ENCODE measurements around the gene RBM14. TPM values are rescaled to one million over a fixed set of nuclear protein-coding genes. Genes with fewer than 3 reads are reported as not detected.
"Not testable (repeated sequence)": the region's sequence is repeated elsewhere in the genome, so short reads cannot be mapped to it uniquely, and the experiment has no call there.

The RBM14 gene
- total RNA-seq, 1 donor from 2014 or later: 35.2 TPM

- no peak for DNase-seq (ENCODE audit: low spot score)
- intact Hi-C loops (cut with DNase I): loop anchor here (5.0 kb wide), 1 partner anchor 84 kb away; the partner anchor contains the start of gene RBM4B
Measured at GRCh38 chr11:66593303-66593635, 23.2 kb upstream of the RBM14 start.

DNA sequence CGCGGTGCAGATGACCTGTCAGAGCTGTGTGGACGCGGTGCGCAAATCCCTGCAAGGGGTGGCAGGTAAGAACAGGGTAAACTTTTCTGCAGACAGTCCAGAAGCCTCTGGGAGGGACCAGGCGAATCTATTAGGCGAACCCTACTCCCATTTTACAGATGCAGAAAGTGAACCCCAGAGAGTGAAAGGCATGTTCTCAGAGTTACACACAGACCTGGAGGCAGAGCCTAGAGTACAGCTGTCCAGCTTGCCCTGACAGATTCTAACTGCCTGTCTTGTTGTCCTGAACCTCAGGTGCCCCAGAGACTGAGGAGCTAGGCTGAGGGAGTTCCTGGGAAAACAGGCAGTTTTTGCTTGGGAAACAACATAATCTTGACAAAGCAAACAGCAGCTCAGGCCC is 22.8 kb upstream of the RBM14 start:
- intact Hi-C loops (cut with DNase I): loop anchor here (5.0 kb wide), 1 partner anchor 84 kb away; the partner anchor contains the start of gene RBM4B
- DNase-seq (ENCODE audit: low spot score): no peak

DNA sequence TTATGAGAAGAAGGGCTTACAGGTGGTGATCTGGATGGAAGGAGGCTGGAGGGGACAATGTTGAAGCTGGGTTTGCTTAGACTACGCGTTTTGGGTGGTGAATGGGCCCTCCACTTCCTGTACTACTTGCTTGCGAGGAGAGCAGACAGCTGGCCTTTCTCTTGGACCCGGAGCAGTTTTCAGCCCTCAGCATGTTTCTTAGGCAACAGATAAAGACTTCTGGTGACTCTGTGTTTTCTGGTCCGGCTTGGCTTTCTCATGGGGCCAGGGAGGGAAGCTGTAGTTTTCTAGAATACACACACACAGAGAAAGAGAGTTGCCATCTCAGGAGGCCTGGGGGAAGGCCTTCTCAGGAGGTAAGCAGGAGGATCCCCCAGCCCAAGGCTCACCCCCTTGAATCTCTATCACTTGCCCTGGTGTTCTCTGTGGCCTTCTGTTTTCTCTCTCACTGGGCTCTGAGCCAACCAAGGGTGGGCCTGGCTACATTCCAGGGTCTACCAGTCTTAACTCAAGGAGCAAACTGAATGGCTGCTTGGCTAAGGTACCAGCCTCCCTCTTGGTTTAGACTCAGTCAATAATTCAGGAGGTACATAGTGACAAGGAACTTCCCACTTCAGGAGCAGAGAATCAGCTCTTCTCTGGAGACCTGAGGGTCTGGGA is 21.1 kb upstream of the RBM14 start:
- intact Hi-C loops (cut with DNase I): no loop called here

DNA sequence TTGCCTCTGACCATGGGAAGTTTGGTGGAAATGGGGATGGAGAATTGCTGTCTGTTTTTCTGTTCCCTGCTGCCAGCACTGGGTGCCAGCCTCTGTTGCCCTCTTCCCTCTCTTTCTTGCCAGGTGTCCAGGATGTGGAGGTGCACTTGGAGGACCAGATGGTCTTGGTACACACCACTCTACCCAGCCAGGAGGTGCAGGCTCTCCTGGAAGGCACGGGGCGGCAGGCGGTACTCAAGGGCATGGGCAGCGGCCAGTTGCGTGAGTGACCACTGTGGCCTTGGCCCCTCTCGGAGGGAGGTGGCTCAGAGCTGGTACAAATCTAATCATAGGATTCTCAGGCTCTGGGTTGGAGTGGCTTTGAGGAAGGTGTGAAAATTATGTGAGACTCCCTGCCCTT is 17.4 kb upstream of the RBM14 start:
- no peak for DNase-seq (ENCODE audit: low spot score)
- intact Hi-C loops (cut with DNase I): no loop called here

More for the DNA sequence above, 21.1 kb upstream of the RBM14 start:
- no peak for DNase-seq (ENCODE audit: low spot score)

- DNase-seq (ENCODE audit: low spot score): no peak
- intact Hi-C loops (cut with DNase I): no loop called here
Measured at GRCh38 chr11:66600219-66600618, 16.2 kb upstream of the RBM14 start.

- DNase-seq (ENCODE audit: low spot score): no peak
- intact Hi-C loops (cut with DNase I): no loop called here
Measured at GRCh38 chr11:66600631-66601233, 15.7 kb upstream of the RBM14 start.

DNA sequence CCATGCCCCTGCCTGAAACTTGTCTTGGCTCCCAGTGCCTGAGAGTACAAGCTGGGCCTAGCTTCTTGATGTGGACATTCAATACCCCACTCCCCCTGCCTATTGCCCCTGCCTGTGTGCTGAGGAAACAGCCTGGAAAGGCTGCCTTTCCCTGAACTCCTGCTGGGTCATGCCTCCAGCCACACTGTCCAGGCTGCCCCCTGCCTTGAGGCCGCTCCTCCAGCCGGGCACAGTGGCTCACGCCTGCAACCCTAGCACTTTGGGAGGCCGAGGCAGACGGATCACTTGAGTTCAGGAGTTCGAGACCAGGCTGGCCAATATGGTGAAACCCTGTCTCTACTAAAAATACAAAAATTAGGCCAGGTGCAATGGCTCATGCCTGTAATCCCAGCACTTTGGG is 13.4 kb upstream of the RBM14 start:
- intact Hi-C loops (cut with DNase I): no loop called here
- no peak for DNase-seq (ENCODE audit: low spot score)

GRCh38 chr11:66604155-66604554 is 12.3 kb upstream of the RBM14 start:
- no peak for DNase-seq (ENCODE audit: low spot score)
- intact Hi-C loops (cut with DNase I): no loop called here

DNA sequence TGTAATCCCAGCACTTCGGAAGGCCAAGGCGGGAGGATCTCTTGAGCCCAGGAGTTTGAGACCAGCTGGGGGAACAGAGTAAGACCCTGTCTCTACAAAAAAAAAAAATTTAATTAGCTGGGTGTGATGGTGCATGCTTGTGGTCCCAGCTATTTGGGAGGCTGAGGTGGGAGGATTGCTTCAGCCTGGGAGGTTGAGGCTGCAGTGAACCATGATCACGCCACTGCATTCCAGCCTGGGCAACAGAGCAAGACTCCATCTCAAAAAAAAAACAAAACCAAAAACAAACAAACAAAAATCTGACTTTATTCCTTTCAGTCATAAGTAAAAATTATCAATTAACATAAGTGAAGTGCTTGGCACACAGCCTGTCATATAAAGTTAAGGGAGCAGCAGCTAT is 9.8 kb upstream of the RBM14 start:
- DNase-seq (ENCODE audit: low spot score); intact Hi-C loops (cut with DNase I): not testable (repeated sequence)

GRCh38 chr11:66607126-66607834 is 9.2 kb upstream of the RBM14 start:
- intact Hi-C loops (cut with DNase I): no loop called here
- peak; percentile 82 for DNase-seq (ENCODE audit: low spot score)

GRCh38 chr11:66609721-66610617 is 6.5 kb upstream of the RBM14 start:
- DNase-seq (ENCODE audit: low spot score): no peak
- intact Hi-C loops (cut with DNase I): no loop called here

DNA sequence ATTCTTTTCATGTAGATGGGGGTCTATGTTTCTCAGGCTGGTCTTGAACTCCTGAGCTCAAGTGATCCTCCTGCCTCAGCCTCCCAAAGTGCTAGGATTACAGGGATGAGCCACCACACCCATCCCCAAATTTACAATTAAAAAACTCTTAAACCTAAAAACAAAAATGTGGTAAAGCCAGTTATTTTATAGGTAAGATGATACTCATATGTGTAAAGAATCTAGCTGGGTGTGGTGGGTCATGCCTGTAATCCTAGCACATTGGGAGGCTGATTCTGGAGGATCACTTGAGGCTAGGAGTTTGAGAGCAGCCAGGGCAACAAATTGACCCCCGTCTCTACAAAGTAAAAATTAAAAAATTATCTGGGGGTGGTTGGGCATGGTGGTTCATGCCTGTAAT is 4.0 kb upstream of the RBM14 start:
- intact Hi-C loops (cut with DNase I): no loop called here
- DNase-seq (ENCODE audit: low spot score): no peak

GRCh38 chr11:66614073-66614472 is 2.4 kb upstream of the RBM14 start:
- no peak for DNase-seq (ENCODE audit: low spot score)
- intact Hi-C loops (cut with DNase I): no loop called here

GRCh38 chr11:66617155-66617834 is 865 bp downstream of the RBM14 start:
- no peak for DNase-seq (ENCODE audit: low spot score)
- intact Hi-C loops (cut with DNase I): no loop called here

GRCh38 chr11:66619080-66619554 is 2.7 kb downstream of the RBM14 start:
- intact Hi-C loops (cut with DNase I): no loop called here
- no peak for DNase-seq (ENCODE audit: low spot score)

DNA sequence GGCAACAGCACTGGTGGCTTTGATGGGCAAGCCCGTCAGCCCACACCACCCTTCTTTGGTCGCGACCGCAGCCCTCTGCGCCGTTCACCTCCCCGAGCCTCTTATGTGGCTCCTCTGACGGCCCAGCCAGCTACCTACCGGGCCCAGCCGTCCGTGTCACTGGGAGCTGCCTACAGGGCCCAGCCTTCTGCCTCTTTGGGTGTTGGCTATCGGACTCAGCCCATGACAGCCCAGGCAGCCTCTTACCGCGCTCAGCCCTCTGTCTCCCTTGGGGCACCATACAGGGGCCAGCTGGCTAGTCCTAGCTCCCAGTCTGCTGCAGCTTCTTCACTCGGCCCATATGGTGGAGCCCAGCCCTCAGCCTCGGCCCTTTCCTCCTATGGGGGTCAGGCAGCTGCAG is 8.0 kb downstream of the RBM14 start:
- DNase-seq (ENCODE audit: low spot score): no peak
- intact Hi-C loops (cut with DNase I): no loop called here

DNA sequence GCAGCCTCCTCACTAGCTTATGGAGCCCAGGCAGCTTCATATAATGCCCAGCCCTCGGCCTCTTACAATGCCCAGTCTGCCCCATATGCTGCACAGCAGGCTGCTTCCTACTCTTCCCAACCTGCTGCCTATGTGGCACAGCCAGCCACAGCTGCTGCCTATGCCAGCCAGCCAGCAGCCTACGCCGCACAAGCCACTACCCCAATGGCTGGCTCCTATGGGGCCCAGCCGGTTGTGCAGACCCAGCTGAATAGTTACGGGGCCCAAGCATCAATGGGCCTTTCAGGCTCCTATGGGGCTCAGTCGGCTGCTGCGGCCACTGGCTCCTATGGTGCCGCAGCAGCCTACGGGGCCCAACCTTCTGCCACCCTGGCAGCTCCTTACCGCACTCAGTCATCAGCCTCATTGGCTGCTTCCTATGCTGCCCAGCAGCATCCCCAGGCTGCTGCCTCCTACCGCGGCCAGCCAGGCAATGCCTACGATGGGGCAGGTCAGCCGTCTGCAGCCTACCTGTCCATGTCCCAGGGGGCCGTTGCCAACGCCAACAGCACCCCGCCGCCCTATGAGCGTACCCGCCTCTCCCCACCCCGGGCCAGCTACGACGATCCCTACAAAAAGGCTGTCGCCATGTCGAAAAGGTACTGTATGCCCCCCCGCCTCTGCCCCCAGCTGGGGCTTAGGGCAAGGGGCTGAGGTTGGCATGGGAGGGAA is 8.8 kb downstream of the RBM14 start:
- intact Hi-C loops (cut with DNase I): no loop called here
- no peak for DNase-seq (ENCODE audit: low spot score)

GRCh38 chr11:66625752-66626149 is 9.3 kb downstream of the RBM14 start:
- DNase-seq (ENCODE audit: low spot score): no peak
- intact Hi-C loops (cut with DNase I): no loop called here

- no peak for DNase-seq (ENCODE audit: low spot score)
- intact Hi-C loops (cut with DNase I): no loop called here
Measured at GRCh38 chr11:66626382-66626781, 10.0 kb downstream of the RBM14 start.

All from cardiac septum (tissue), 1 donor.